Breast epithelium (tissue), 4 donors: ENCODE data around the gene PCIF1. TPM values are rescaled to one million over a fixed set of nuclear protein-coding genes. Genes with fewer than 3 reads are reported as not detected.

Experiments used
- DNase-seq, 2 donors: peaks; one replicate each; pipeline ENCODE4 v3.0.0-alpha.2; 2019; ENCODE audit warnings: low spot score in 2 of 2
- H3K27ac ChIP-seq, 2 donors: fragments of 200-600 bp; sonication (generic) in 1 of 2; one replicate each; pipeline ENCODE4 v1.5.1; 2016 to 2019; ENCODE audit warnings: mild to moderate bottlenecking in 1 of 2
- H3K27me3 ChIP-seq, 2 donors: fragments of 200-600 bp; sonication (generic) in 1 of 2; one replicate each; pipeline versions ENCODE4 v1.5.1 to v1.6.0; 2017 to 2019; ENCODE audit warnings: control low read depth in 1 of 2, mild to moderate bottlenecking in 1 of 2
- H3K36me3 ChIP-seq: fragments of 200-600 bp; one replicate; pipeline ENCODE4 v1.5.1; 2019
- H3K4me1 ChIP-seq, 2 donors: fragments of 200-600 bp; sonication (generic); one replicate each; pipeline ENCODE4 v1.5.1; 2016 to 2019; ENCODE audit warnings: control low read depth in 1 of 2
- H3K4me3 ChIP-seq, 3 donors: fragments of 200-600 bp; sonication (generic); 1 replicate in 2 of 3; 2 replicates in 1 of 3; pipeline ENCODE4 v1.5.1; 2016 to 2019; ENCODE audit warnings: mild to moderate bottlenecking in 3 of 3, moderate library complexity in 2 of 3
- H3K9me3 ChIP-seq, 2 donors: fragments of 200-600 bp; sonication (generic) in 1 of 2; one replicate each; pipeline ENCODE4 v1.5.1; 2016 to 2019; ENCODE audit warnings: control low read depth in 1 of 2
- CTCF ChIP-seq, 3 donors: fragments of 450-650 bp; IDR thresholded peaks; one replicate each; pipeline ENCODE4 v1.5.1; 2016 to 2017; ENCODE audit warnings: antibody characterized with exemption in 3 of 3, mild to moderate bottlenecking in 3 of 3, moderate library complexity in 3 of 3
- POLR2A ChIP-seq: fragments of 450-650 bp; IDR thresholded peaks from one replicate; pipeline ENCODE4 v1.6.1; 2016; ENCODE audit warnings: antibody characterized with exemption, mild to moderate bottlenecking, moderate library complexity
- POLR2AphosphoS5 ChIP-seq, 3 donors: sonication (generic); formaldehyde crosslinking; IDR thresholded peaks; one replicate each; pipeline ENCODE4 v1.6.1; 2017; ENCODE audit warnings: antibody characterized with exemption in 3 of 3
- intact Hi-C: fragments of 100-400 bp; cut with DNase I; formaldehyde crosslinking; loops from one replicate; pipeline ENCODE4 v1.15.1; 2023; ENCODE audit warnings: low total_unique reads
- total RNA-seq, 3 donors: library from RNA; depleted of rRNA; stranded (reverse); fragments of >200 nt; gene quantifications; one replicate each; pipeline ENCODE4 v1.1.0, GENCODE V29; 2016

PCIF1 gene
- total RNA-seq, 3 donors from 2014 or later: 28.2 to 40.2 (median 30.8) TPM

GRCh38 chr20:45913116-45913515 lies 21.4 kb upstream of the PCIF1 start:
- H3K27ac ChIP-seq: no peak overlapping the region
- no peaks in the 10 kb centered on the region for H3K27me3 ChIP-seq
- H3K9me3 ChIP-seq: no peaks in the 10 kb centered on the region
- TF ChIP-seq POLR2AphosphoS5 (IDR thresholded peaks at IDR 0.05): no peak
- TF ChIP-seq CTCF (IDR thresholded peaks at IDR 0.05): no peak
- no peak for TF ChIP-seq POLR2A
- no peaks in the 10 kb centered on the region for H3K4me1 ChIP-seq
- no peaks in the 10 kb centered on the region for H3K36me3 ChIP-seq
- intact Hi-C loops: no loop called here
- no peak overlapping the region for H3K4me3 ChIP-seq
- no peak for DNase-seq

- Histone ChIP-seq H3K36me3 (no peaks in the 10 kb centered on the region), H3K27me3 (no peaks in the 10 kb centered on the region), H3K4me3 (no peak overlapping the region), H3K27ac (peak overlapping the region; percentile 73 to 87), H3K4me1 (peaks cover 0 to 4% of the 10 kb centered on the region in 2 donors), H3K9me3 (no peaks in the 10 kb centered on the region)
- TF ChIP-seq POLR2A (no peak), CTCF (IDR thresholded peaks at IDR 0.05) (no peak), POLR2AphosphoS5 (IDR thresholded peaks at IDR 0.05) (no peak)
- intact Hi-C loops: no loop called here
- no peak for DNase-seq
Observed at GRCh38 chr20:45917790-45918141, 16.7 kb upstream of the PCIF1 start.

GRCh38 chr20:45918182-45918737 lies 16.2 kb upstream of the PCIF1 start:
- Histone ChIP-seq H3K36me3 (no peaks in the 10 kb centered on the region), H3K27me3 (no peaks in the 10 kb centered on the region), H3K4me3 (no peak overlapping the region), H3K4me1 (peaks cover 0 to 4% of the 10 kb centered on the region in 2 donors), H3K27ac (peak overlapping the region; percentile 73 to 87), H3K9me3 (no peaks in the 10 kb centered on the region)
- no peak for DNase-seq
- TF ChIP-seq POLR2AphosphoS5 (IDR thresholded peaks at IDR 0.05) (no peak), POLR2A (no peak), CTCF (IDR thresholded peaks at IDR 0.05) (no peak)
- intact Hi-C loops: no loop called here

- peak overlapping the region; percentile 73 to 87 for H3K27ac ChIP-seq
- no peak for DNase-seq
- TF ChIP-seq CTCF (IDR thresholded peaks at IDR 0.05): no peak
- no peak for TF ChIP-seq POLR2A
- TF ChIP-seq POLR2AphosphoS5 (IDR thresholded peaks at IDR 0.05): no peak
- no peaks in the 10 kb centered on the region for H3K9me3 ChIP-seq
- peaks cover 0 to 6% of the 10 kb centered on the region in 2 donors for H3K4me1 ChIP-seq
- no peaks in the 10 kb centered on the region for H3K36me3 ChIP-seq
- no peak overlapping the region for H3K4me3 ChIP-seq
- no peaks in the 10 kb centered on the region for H3K27me3 ChIP-seq
- intact Hi-C loops: no loop called here
Observed at GRCh38 chr20:45918779-45919537, 15.5 kb upstream of the PCIF1 start.
